Ovary (tissue), 3 donors: ENCODE measurements around the gene SLCO2A1.

ENCODE experiments used
- CTCF ChIP-seq, 3 donors: fragments of 450-650 bp in 2 of 3; fragments of 200-600 bp in 1 of 3; IDR thresholded peaks; one replicate each; pipeline versions ENCODE4 v1.5.1 to v1.8.0; 2016 to 2022; ENCODE audit warnings: antibody characterized with exemption in 3 of 3, mild to moderate bottlenecking in 1 of 3
- EP300 ChIP-seq: sonication (generic); formaldehyde crosslinking; IDR thresholded peaks from one replicate; pipeline ENCODE4 v1.6.1; 2017; ENCODE audit warnings: antibody characterized with exemption
- POLR2A ChIP-seq: fragments of 450-650 bp; IDR thresholded peaks from one replicate; pipeline ENCODE4 v1.6.1; 2017; ENCODE audit warnings: antibody characterized with exemption, mild to moderate bottlenecking, moderate library complexity
- donor health status: DM: no; HTN: no; CAD: no.

GRCh38 chr3:133948131-133948810 lies 81.5 kb downstream of the SLCO2A1 start:
- no peak for TF ChIP-seq CTCF (IDR thresholded peaks at IDR 0.05)
- no peak for TF ChIP-seq POLR2A
- TF ChIP-seq EP300 = no peak
